Breast epithelium (tissue), 3 donors: ENCODE measurements around the gene PHACTR1.

Source experiments
- CTCF ChIP-seq, 3 donors: fragments of 450-650 bp; IDR thresholded peaks; one replicate each; pipeline ENCODE4 v1.5.1; 2016 to 2017; ENCODE audit warnings: antibody characterized with exemption in 3 of 3, mild to moderate bottlenecking in 3 of 3, moderate library complexity in 3 of 3
- POLR2AphosphoS5 ChIP-seq, 3 donors: sonication (generic); formaldehyde crosslinking; IDR thresholded peaks; one replicate each; pipeline ENCODE4 v1.6.1; 2017; ENCODE audit warnings: antibody characterized with exemption in 3 of 3

GRCh38 chr6:13044390-13044789 is 327.8 kb downstream of the PHACTR1 start:
- TF ChIP-seq POLR2AphosphoS5 (IDR thresholded peaks at IDR 0.05) (no peak), CTCF (IDR thresholded peaks at IDR 0.05) (no peak)
